Type B pancreatic cell (in vitro differentiated cells): Measurements from ENCODE around the gene PALM. TPM values are rescaled to one million over a fixed set of nuclear protein-coding genes. Genes with fewer than 3 reads are reported as not detected.
"Not testable (repeated sequence)": the region's sequence is repeated elsewhere in the genome, so short reads cannot be mapped to it uniquely, and the experiment has no call there.

ENCODE experiments used
- DNase-seq: peaks from one replicate; pipeline ENCODE4 v3.0.0; 2021; ENCODE audit warnings: mixed read lengths; ENCODE audit not compliant: unreplicated experiment; ENCODE audit errors: extremely low spot score
- H3K27ac Mint-ChIP-seq: 2 replicates; pipeline ENCODE4 v1.8.0; 2021; ENCODE audit warnings: mild to moderate bottlenecking, mixed read lengths
- H3K27me3 Mint-ChIP-seq: 2 replicates; pipeline ENCODE4 v1.8.0; 2021; ENCODE audit warnings: mixed read lengths
- H3K36me3 Mint-ChIP-seq: 2 replicates; pipeline ENCODE4 v1.8.0; 2021; ENCODE audit warnings: mixed read lengths
- H3K4me1 Mint-ChIP-seq: one replicate; pipeline ENCODE4 v1.8.0; 2021; ENCODE audit warnings: mixed read lengths; ENCODE audit not compliant: unreplicated experiment
- H3K4me3 Mint-ChIP-seq: 2 replicates; pipeline ENCODE4 v1.8.0; 2021; ENCODE audit warnings: mild to moderate bottlenecking, mixed read lengths
- H3K9me3 Mint-ChIP-seq: 2 replicates; pipeline ENCODE4 v1.8.0; 2021; ENCODE audit warnings: mixed read lengths
- total RNA-seq: library from RNA; stranded (reverse); gene quantifications from 2 replicates; pipeline ENCODE4 v1.2.1, GENCODE V29; 2021; ENCODE audit warnings: low replicate concordance
- TF ChIP-seq, protein P1 (sequence below): fragments of 200-600 bp; sonication (generic); conservative IDR thresholded peaks from 2 replicates; pipeline ENCODE4 v1.5.0; 2021; ENCODE audit warnings: antibody characterized with exemption, mild to moderate bottlenecking

Gene PALM
- total RNA-seq, 1 donor from 2014 or later, result 64.1 TPM

DNA sequence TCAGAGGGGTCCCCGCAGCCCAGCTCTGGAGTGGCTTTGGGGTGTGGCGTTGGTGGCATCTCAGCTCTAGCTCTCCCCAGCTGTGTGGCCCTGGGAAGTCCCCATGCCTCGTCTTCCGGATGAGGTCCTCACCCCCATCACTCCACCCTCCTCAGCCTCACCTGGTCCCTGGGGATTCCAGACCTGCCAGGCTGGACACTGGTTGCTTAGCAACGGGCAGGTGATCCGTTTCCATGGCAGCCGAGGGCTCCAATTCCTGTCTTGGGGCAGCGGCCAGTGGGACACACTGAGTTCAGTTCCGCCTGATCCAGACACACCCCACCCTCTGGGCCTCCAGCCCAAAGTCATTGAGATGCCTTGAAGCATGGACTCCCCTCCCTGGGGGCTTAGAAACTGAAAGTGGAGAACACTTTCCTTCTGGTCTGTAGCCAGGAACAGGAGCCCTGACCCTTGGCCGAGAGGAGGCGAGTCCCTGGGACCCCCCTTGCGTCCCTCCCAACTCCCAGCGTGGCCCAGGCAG lies 34.5 kb downstream of the PALM start:
- peaks cover 4% of the 10 kb centered on the region for H3K36me3 Mint-ChIP-seq
- H3K9me3 Mint-ChIP-seq, result no peaks in the 10 kb centered on the region
- no peak overlapping the region for H3K4me3 Mint-ChIP-seq
- no peaks in the 10 kb centered on the region for H3K27me3 Mint-ChIP-seq
- H3K4me1 Mint-ChIP-seq, result peaks cover 4% of the 10 kb centered on the region
- H3K27ac Mint-ChIP-seq, result peak overlapping the region; percentile 62
- DNase-seq, result peak; percentile 71
- TF ChIP-seq, protein P1, sequence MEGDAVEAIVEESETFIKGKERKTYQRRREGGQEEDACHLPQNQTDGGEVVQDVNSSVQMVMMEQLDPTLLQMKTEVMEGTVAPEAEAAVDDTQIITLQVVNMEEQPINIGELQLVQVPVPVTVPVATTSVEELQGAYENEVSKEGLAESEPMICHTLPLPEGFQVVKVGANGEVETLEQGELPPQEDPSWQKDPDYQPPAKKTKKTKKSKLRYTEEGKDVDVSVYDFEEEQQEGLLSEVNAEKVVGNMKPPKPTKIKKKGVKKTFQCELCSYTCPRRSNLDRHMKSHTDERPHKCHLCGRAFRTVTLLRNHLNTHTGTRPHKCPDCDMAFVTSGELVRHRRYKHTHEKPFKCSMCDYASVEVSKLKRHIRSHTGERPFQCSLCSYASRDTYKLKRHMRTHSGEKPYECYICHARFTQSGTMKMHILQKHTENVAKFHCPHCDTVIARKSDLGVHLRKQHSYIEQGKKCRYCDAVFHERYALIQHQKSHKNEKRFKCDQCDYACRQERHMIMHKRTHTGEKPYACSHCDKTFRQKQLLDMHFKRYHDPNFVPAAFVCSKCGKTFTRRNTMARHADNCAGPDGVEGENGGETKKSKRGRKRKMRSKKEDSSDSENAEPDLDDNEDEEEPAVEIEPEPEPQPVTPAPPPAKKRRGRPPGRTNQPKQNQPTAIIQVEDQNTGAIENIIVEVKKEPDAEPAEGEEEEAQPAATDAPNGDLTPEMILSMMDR, result no peak

DNA sequence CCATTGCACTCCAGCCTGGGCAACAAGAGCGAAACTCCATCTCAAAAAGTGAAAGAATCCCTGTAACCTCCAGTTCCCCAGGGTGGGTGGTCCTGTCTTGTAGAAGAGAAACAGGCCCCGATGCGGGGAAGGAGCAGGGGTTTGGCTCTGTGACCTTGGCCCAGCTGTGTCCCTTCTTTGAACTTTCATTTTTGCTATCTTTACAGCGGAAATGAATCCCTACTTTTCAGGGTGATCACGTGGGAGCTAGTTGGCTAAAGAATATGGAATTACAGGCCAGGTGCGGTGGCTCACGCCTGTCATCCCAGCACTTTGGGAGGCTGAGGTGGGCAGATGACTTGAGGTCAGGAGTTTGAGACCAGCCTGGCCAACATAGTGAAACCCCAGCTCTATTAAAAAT lies 36.4 kb downstream of the PALM start:
- DNase-seq, H3K4me3 Mint-ChIP-seq, H3K27ac Mint-ChIP-seq, H3K27me3 Mint-ChIP-seq, H3K9me3 Mint-ChIP-seq, H3K36me3 Mint-ChIP-seq, H3K4me1 Mint-ChIP-seq: not testable (repeated sequence)

DNA sequence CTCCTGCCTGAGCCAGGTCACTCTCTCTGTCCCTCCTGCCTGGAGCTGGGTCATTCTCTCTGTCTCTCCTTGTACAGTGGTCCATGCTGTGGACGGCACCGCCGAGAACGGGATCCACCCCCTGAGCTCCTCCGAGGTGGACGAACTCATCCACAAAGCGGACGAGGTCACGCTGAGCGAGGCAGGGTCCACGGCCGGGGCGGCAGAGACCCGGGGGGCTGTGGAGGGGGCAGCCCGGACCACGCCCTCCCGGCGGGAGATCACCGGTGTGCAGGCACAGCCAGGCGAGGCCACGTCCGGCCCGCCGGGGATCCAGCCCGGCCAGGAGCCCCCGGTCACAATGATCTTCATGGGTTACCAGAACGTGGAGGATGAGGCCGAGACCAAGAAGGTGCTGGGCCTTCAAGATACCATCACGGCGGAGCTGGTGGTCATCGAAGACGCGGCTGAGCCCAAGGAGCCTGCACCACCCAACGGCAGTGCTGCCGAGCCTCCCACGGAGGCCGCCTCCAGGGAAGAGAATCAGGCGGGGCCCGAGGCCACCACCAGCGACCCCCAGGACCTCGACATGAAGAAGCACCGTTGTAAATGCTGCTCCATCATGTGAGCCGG lies 37.6 kb downstream of the PALM start:
- no peaks in the 10 kb centered on the region for H3K27me3 Mint-ChIP-seq
- peaks cover 4% of the 10 kb centered on the region for H3K36me3 Mint-ChIP-seq
- DNase-seq, result peak; percentile 69
- peaks cover 4% of the 10 kb centered on the region for H3K4me1 Mint-ChIP-seq
- H3K4me3 Mint-ChIP-seq, result no peak overlapping the region
- no peak overlapping the region for H3K27ac Mint-ChIP-seq
- TF ChIP-seq, protein P1, result no peak
- H3K9me3 Mint-ChIP-seq, result no peaks in the 10 kb centered on the region

DNA sequence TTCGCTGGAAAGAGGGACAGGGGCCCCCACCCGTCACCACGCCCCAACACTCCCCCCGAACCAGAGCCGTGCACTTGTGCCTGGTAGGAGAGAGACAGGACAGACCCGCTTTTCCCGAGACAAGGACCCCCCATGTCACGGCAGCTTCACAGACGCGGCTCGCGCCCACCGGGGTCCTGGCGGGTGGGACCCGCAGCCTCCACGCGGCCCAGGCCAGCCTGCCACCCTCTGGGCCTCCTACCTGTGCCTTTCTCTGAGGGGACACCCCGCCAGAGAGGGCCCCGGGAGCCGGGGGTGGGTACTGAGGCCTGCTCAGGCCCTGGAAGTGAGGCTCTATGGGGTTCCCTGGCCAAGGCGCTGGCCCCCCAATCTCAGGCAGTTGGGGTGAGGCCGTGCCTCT lies 38.2 kb downstream of the PALM start:
- no peaks in the 10 kb centered on the region for H3K9me3 Mint-ChIP-seq
- peaks cover 4% of the 10 kb centered on the region for H3K4me1 Mint-ChIP-seq
- DNase-seq, result no peak
- TF ChIP-seq, protein P1, result no peak
- H3K36me3 Mint-ChIP-seq, result peaks cover 4% of the 10 kb centered on the region
- H3K27me3 Mint-ChIP-seq, result no peaks in the 10 kb centered on the region
- no peak overlapping the region for H3K27ac Mint-ChIP-seq
- H3K4me3 Mint-ChIP-seq, result no peak overlapping the region

DNA sequence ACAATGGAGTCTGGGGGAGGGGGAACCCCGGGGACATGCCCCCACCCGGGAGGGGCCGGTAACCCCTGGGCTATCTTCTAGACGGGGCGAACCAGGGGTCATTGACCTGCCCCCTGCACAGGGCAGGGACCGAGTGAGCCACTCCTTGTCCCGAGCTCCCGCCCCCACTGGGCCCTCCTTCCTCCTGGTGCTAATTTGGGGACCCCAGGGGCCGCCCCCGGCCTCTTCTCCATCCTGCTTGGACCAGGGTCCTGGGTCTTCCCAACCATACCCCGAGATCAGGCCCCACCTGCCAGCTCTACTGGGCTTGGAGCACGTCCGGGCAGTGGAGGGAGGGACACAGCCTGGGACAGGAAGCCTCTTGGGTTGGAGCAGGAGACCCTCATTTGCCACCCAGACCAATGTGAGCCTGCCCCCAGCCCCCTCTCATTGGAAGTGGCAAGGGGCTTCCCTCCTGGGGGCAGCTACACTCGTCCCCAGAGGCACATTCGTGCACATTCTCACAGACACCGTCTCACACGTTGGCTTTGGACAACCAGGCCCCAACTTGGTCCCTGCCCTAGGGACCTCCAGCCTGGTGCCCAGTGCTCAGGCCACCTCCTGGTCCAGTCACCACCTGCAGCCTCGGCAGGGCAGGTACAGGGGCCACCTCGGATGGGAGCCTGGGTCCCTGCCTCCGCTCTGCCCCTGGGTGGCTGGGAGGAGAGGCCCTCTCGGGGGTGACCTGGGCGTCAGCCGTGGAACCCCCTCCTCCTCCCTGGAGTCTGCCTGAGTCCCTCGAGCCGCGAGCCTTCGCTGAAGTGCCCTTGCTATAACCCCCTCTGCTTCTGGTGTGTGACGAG lies 38.9 kb downstream of the PALM start:
- H3K36me3 Mint-ChIP-seq, result peaks cover 4% of the 10 kb centered on the region
- peaks cover 4% of the 10 kb centered on the region for H3K4me1 Mint-ChIP-seq
- TF ChIP-seq, protein P1, result no peak
- H3K4me3 Mint-ChIP-seq, result no peak overlapping the region
- no peaks in the 10 kb centered on the region for H3K27me3 Mint-ChIP-seq
- DNase-seq, result peak; percentile 70
- H3K9me3 Mint-ChIP-seq, result no peaks in the 10 kb centered on the region
- H3K27ac Mint-ChIP-seq, result no peak overlapping the region

DNA sequence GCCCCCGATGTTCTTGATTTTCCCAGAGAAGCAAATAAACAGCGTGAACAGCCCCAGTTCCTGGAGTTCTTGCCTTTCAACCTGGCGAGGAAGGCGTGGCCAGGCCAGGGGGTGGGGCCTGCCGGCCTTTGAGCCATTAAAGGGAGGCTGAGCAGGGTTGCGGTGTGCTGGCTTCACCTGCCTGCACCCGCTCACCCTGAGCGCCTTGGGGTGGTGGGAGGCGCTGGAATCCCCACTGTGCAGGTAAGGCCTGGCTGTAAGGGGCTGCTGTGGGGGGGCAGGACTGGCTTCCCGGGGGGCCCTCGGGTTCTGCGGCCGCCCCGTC lies 39.5 kb downstream of the PALM start:
- TF ChIP-seq, protein P1, result no peak
- peaks cover 8% of the 10 kb centered on the region for H3K4me1 Mint-ChIP-seq
- no peaks in the 10 kb centered on the region for H3K9me3 Mint-ChIP-seq
- H3K36me3 Mint-ChIP-seq, result peaks cover 4% of the 10 kb centered on the region
- no peak overlapping the region for H3K27ac Mint-ChIP-seq
- H3K4me3 Mint-ChIP-seq, result no peak overlapping the region
- no peak for DNase-seq
- no peaks in the 10 kb centered on the region for H3K27me3 Mint-ChIP-seq
